ENCODE data around the gene RNF145.
"Not testable (repeated sequence)": the region's sequence is repeated elsewhere in the genome, so short reads cannot be mapped to it uniquely, and the experiment has no call there.

RNF145 gene

DNA sequence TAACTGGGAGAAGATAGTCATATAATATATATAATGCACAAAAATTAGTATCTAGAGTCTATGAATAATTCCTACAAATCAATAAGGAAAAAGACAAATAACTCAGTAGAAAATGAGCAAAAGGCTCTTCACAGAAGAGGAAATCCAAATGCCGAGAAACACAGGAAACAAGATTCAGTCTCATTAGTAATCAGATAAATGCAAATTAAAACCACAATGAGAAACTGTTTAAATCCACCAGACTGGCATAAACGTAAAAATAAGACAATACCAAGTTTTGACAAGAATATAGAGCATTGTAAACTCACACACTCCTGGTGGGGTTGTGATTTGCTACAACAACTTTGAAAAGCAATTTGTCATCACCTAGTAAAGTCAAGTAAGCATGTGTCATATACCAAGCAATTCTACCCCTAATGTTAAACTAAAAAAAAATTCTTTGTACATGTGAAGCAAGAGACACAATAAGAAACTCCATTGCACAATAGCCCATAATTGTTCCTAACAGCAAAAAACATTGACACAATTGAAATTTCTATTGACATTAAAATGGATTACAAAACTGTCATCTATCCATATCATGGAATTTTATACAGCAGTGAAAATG, 32.7 kb upstream of the RNF145 start:
- peaks cover 9% of the 10 kb centered on the region for H3K4me1 ChIP-seq (ENCODE audit: control insufficient read depth, insufficient read depth, low read length, unreplicated experiment)

GRCh38 chr5:159240301-159240870, 31.0 kb upstream of the RNF145 start:
- Histone ChIP-seq H3K4me1 (ENCODE audit: control insufficient read depth, insufficient read depth, low read length, unreplicated experiment) (peaks cover 9% of the 10 kb centered on the region), H3K79me2 (ENCODE audit: control insufficient read depth, insufficient read depth, low read length, unreplicated experiment) (no peaks in the 10 kb centered on the region), H3K36me3 (ENCODE audit: insufficient read depth, low read length) (no peaks in the 10 kb centered on the region), H3K27me3 (ENCODE audit: insufficient read depth, low read length) (no peaks in the 10 kb centered on the region), H2AFZ (ENCODE audit: low read length, unreplicated experiment) (no peak overlapping the region), H3K4me3 (ENCODE audit: low read depth, low read length) (no peak overlapping the region), H3K27ac (ENCODE audit: low read depth, low read length) (no peak overlapping the region)

More for the DNA sequence above, 32.7 kb upstream of the RNF145 start:
- H2AFZ ChIP-seq (ENCODE audit: low read length, unreplicated experiment) = no peak overlapping the region
- H3K4me3 ChIP-seq (ENCODE audit: low read depth, low read length) = no peak overlapping the region
- H3K79me2 ChIP-seq (ENCODE audit: control insufficient read depth, insufficient read depth, low read length, unreplicated experiment) = no peaks in the 10 kb centered on the region
- H3K27ac ChIP-seq (ENCODE audit: low read depth, low read length) = no peak overlapping the region
- peaks cover 7% of the 10 kb centered on the region; the same call in 1 of the 2 replicates for H3K27me3 ChIP-seq (ENCODE audit: insufficient read depth, low read length)
- no peaks in the 10 kb centered on the region for H3K36me3 ChIP-seq (ENCODE audit: insufficient read depth, low read length)

GRCh38 chr5:159235871-159236520, 26.6 kb upstream of the RNF145 start:
- peaks cover 13% of the 10 kb centered on the region for H3K4me1 ChIP-seq (ENCODE audit: control insufficient read depth, insufficient read depth, low read length, unreplicated experiment)
- H3K4me3 ChIP-seq (ENCODE audit: low read depth, low read length); H3K27me3 ChIP-seq (ENCODE audit: insufficient read depth, low read length); H3K79me2 ChIP-seq (ENCODE audit: control insufficient read depth, insufficient read depth, low read length, unreplicated experiment); H2AFZ ChIP-seq (ENCODE audit: low read length, unreplicated experiment); H3K27ac ChIP-seq (ENCODE audit: low read depth, low read length); H3K36me3 ChIP-seq (ENCODE audit: insufficient read depth, low read length): not testable (repeated sequence)

DNA sequence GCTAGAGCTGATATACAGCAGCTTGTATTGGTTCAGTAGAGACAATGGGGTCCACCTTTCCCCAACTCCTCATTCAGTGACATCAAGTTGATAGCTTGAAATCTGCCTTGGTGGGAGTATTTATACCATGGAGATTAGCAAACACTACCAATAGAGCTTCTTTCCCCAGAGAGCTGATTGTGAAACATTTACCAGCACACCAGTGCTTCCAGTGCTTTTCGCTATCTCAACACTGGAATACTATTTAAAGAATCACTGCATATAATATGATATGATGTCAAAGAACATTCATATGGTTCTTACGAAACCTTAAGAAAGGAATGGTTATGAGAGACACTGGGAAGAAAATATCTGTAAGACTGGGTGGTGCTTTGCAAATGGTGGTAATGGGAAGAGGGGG, 21.8 kb upstream of the RNF145 start:
- Histone ChIP-seq H3K4me1 (ENCODE audit: control insufficient read depth, insufficient read depth, low read length, unreplicated experiment) (peaks cover 7% of the 10 kb centered on the region), H3K36me3 (ENCODE audit: insufficient read depth, low read length) (no peaks in the 10 kb centered on the region), H2AFZ (ENCODE audit: low read length, unreplicated experiment) (no peak overlapping the region), H3K27ac (ENCODE audit: low read depth, low read length) (no peak overlapping the region), H3K79me2 (ENCODE audit: control insufficient read depth, insufficient read depth, low read length, unreplicated experiment) (no peaks in the 10 kb centered on the region), H3K27me3 (ENCODE audit: insufficient read depth, low read length) (0 out of 2 replicates have a peak, but pooled peaks cover 3% of the 10 kb centered on the region), H3K4me3 (ENCODE audit: low read depth, low read length) (no peak overlapping the region)

GRCh38 chr5:159230657-159231056, 21.3 kb upstream of the RNF145 start:
- Histone ChIP-seq H3K27ac (ENCODE audit: low read depth, low read length) (no peak overlapping the region), H3K4me3 (ENCODE audit: low read depth, low read length) (no peak overlapping the region), H3K36me3 (ENCODE audit: insufficient read depth, low read length) (no peaks in the 10 kb centered on the region), H3K27me3 (ENCODE audit: insufficient read depth, low read length) (0 out of 2 replicates have a peak, but pooled peaks cover 3% of the 10 kb centered on the region), H3K4me1 (ENCODE audit: control insufficient read depth, insufficient read depth, low read length, unreplicated experiment) (peaks cover 7% of the 10 kb centered on the region), H3K79me2 (ENCODE audit: control insufficient read depth, insufficient read depth, low read length, unreplicated experiment) (no peaks in the 10 kb centered on the region), H2AFZ (ENCODE audit: low read length, unreplicated experiment) (no peak overlapping the region)

DNA sequence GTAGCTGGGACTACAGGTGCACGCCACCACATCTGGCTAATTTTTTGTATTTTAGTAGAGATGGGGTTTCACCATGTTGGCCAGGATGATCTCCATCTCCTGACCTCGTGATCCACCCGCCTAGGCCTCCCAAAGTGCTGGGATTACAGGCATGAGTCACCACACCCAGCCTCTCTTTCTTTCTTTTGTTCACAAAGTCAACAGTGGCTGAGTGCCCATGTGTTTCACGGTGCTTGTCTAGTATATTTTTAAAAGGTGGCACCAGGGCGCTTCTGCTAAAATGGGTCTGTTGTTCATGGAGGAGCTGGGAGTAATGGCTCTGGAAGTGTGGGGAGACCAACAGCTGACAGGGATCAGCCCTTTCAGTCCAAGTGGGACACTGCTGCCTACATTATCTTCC, 18.7 kb upstream of the RNF145 start:
- not testable (repeated sequence) for H3K4me3 ChIP-seq (ENCODE audit: low read depth, low read length); H3K27me3 ChIP-seq (ENCODE audit: insufficient read depth, low read length); H3K27ac ChIP-seq (ENCODE audit: low read depth, low read length); H3K36me3 ChIP-seq (ENCODE audit: insufficient read depth, low read length); H3K79me2 ChIP-seq (ENCODE audit: control insufficient read depth, insufficient read depth, low read length, unreplicated experiment); H2AFZ ChIP-seq (ENCODE audit: low read length, unreplicated experiment); H3K4me1 ChIP-seq (ENCODE audit: control insufficient read depth, insufficient read depth, low read length, unreplicated experiment)

GRCh38 chr5:159227452-159227851, 18.1 kb upstream of the RNF145 start:
- Histone ChIP-seq H2AFZ (ENCODE audit: low read length, unreplicated experiment) (no peak overlapping the region), H3K4me3 (ENCODE audit: low read depth, low read length) (no peak overlapping the region), H3K36me3 (ENCODE audit: insufficient read depth, low read length) (no peaks in the 10 kb centered on the region), H3K27ac (ENCODE audit: low read depth, low read length) (no peak overlapping the region), H3K4me1 (ENCODE audit: control insufficient read depth, insufficient read depth, low read length, unreplicated experiment) (peaks cover 7% of the 10 kb centered on the region), H3K27me3 (ENCODE audit: insufficient read depth, low read length) (0 out of 2 replicates have a peak, but pooled peaks cover 3% of the 10 kb centered on the region), H3K79me2 (ENCODE audit: control insufficient read depth, insufficient read depth, low read length, unreplicated experiment) (no peaks in the 10 kb centered on the region)

- Histone ChIP-seq H3K27me3 (ENCODE audit: insufficient read depth, low read length) (no peaks in the 10 kb centered on the region), H3K27ac (ENCODE audit: low read depth, low read length) (no peak overlapping the region), H3K36me3 (ENCODE audit: insufficient read depth, low read length) (no peaks in the 10 kb centered on the region), H3K79me2 (ENCODE audit: control insufficient read depth, insufficient read depth, low read length, unreplicated experiment) (no peaks in the 10 kb centered on the region), H3K4me3 (ENCODE audit: low read depth, low read length) (no peak overlapping the region), H2AFZ (ENCODE audit: low read length, unreplicated experiment) (no peak overlapping the region), H3K4me1 (ENCODE audit: control insufficient read depth, insufficient read depth, low read length, unreplicated experiment) (peaks cover 7% of the 10 kb centered on the region)
These were observed 17.1 kb upstream of the RNF145 start for GRCh38 chr5:159226451-159226850.

DNA sequence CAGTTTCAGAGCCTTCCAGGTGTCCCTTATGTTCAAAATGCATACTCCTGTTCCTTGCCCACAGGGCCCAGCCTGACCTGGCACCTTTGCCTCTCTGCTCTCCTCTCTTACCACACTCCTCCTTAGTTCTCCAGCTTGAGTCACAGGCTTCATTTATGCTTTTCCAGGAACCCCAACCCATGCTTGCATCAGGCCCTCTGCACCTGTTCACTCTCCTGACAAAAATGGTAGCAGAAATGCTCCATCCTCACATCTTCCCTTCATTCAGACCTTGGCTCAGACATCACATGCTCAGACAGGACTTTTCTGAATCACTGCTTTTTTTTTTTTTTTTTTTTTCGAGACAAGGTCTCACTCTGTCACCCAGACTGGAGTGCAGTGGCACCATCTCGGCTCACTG, 15.1 kb upstream of the RNF145 start:
- no peak overlapping the region for H3K4me3 ChIP-seq (ENCODE audit: low read depth, low read length)
- no peaks in the 10 kb centered on the region for H3K27me3 ChIP-seq (ENCODE audit: insufficient read depth, low read length)
- H3K27ac ChIP-seq (ENCODE audit: low read depth, low read length) = no peak overlapping the region
- no peak overlapping the region for H2AFZ ChIP-seq (ENCODE audit: low read length, unreplicated experiment)
- H3K4me1 ChIP-seq (ENCODE audit: control insufficient read depth, insufficient read depth, low read length, unreplicated experiment) = no peaks in the 10 kb centered on the region
- no peaks in the 10 kb centered on the region for H3K79me2 ChIP-seq (ENCODE audit: control insufficient read depth, insufficient read depth, low read length, unreplicated experiment)
- no peaks in the 10 kb centered on the region for H3K36me3 ChIP-seq (ENCODE audit: insufficient read depth, low read length)

DNA sequence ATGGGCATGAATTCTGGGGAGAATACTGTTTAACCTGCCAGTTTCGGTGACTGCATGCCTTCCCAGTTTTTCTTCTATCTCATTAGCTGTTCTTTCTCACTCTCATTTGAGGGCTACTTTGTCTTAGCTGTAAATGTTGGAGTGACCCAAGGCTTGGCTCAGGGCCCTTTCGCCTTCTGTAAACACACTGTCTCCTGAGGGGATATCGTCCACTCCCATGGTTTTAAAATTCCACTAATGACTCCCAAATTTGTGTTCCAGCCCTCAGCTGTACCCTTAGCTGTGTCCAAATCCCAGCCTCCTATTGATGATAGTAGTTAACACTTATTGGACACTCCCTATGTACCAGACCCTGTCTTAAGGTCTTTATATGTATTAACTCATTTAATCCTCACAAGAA, 14.1 kb upstream of the RNF145 start:
- no peak overlapping the region for H3K27ac ChIP-seq (ENCODE audit: low read depth, low read length)
- H3K79me2 ChIP-seq (ENCODE audit: control insufficient read depth, insufficient read depth, low read length, unreplicated experiment) = no peaks in the 10 kb centered on the region
- H3K4me3 ChIP-seq (ENCODE audit: low read depth, low read length) = no peak overlapping the region
- H3K27me3 ChIP-seq (ENCODE audit: insufficient read depth, low read length) = no peaks in the 10 kb centered on the region
- H2AFZ ChIP-seq (ENCODE audit: low read length, unreplicated experiment) = no peak overlapping the region
- H3K4me1 ChIP-seq (ENCODE audit: control insufficient read depth, insufficient read depth, low read length, unreplicated experiment) = peaks cover 5% of the 10 kb centered on the region
- H3K36me3 ChIP-seq (ENCODE audit: insufficient read depth, low read length) = no peaks in the 10 kb centered on the region

DNA sequence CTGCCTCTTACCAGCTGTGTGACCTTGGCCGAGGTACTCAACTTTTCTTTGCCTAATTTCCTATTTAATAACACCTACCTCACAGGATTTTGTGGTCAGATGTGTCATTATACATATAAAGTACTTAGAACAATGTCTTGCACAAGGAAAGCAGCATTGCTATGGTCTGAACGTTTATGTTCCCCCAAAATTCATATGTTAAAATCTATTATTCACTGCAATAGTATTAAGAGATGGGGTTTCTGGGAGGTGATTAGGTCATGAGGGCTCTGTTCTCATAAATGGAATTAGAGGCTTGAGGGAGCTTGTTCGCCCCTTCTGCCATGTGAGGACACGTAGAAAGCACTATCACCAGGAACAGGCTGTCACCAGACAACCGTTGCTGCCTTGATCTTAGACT, 10.9 kb upstream of the RNF145 start:
- Histone ChIP-seq H3K36me3 (ENCODE audit: insufficient read depth, low read length) (no peaks in the 10 kb centered on the region), H3K4me3 (ENCODE audit: low read depth, low read length) (no peak overlapping the region), H2AFZ (ENCODE audit: low read length, unreplicated experiment) (no peak overlapping the region), H3K79me2 (ENCODE audit: control insufficient read depth, insufficient read depth, low read length, unreplicated experiment) (no peaks in the 10 kb centered on the region), H3K27me3 (ENCODE audit: insufficient read depth, low read length) (no peaks in the 10 kb centered on the region), H3K4me1 (ENCODE audit: control insufficient read depth, insufficient read depth, low read length, unreplicated experiment) (peaks cover 5% of the 10 kb centered on the region), H3K27ac (ENCODE audit: low read depth, low read length) (no peak overlapping the region)

Measured in ACC112 (cell line).